Measurements from ENCODE around the gene FRAT1.

GRCh38 chr10:97277551-97277950, 41.5 kb upstream of the FRAT1 start:
- TF ChIP-seq CTCF (IDR thresholded peaks at IDR 0.05; ENCODE audit: low read length) (no peak), EZH2 (IDR thresholded peaks at IDR 0.05; ENCODE audit: borderline replicate concordance, low read length) (no peak)
